Stimulated activated effector memory CD8-positive, alpha-beta T cell treated with anti-CD3 and anti-CD28 coated beads, Interleukin-12 subunit alpha, Interleukin-12 subunit beta, amount 100 ng/mL, for 72 hours (primary cell): ENCODE results near the gene S100A8.
A peak's percentile ranks its signal among the peaks of the same experiment; 100 is the strongest.

Experiments
- ATAC-seq: fragments of 150-1000 bp; cut with Tn5 transposase; 2 replicates; pipeline ENCODE4 v1.10.0; 2021
- DNase-seq, 2 donors: peaks; one replicate each; pipeline ENCODE4 v3.0.0; 2021 to 2022; ENCODE audit warnings: low spot score in 2 of 2
- H3K27ac Mint-ChIP-seq: one replicate; pipeline ENCODE4 v1.8.0; 2022; ENCODE audit warnings: mild to moderate bottlenecking, mixed read lengths
- H3K36me3 Mint-ChIP-seq: one replicate; pipeline ENCODE4 v1.8.0; 2022; ENCODE audit warnings: mild to moderate bottlenecking, mixed read lengths
- H3K4me1 Mint-ChIP-seq: one replicate; pipeline ENCODE4 v1.8.0; 2022; ENCODE audit warnings: mixed read lengths
- H3K4me3 Mint-ChIP-seq: one replicate; pipeline ENCODE4 v1.8.0; 2022; ENCODE audit warnings: mild to moderate bottlenecking, mixed read lengths
- H3K9me3 Mint-ChIP-seq: one replicate; pipeline ENCODE4 v1.8.0; 2022; ENCODE audit warnings: mixed read lengths

Gene S100A8

GRCh38 chr1:153400244-153400643, 9.4 kb upstream of the S100A8 start:
- Mint-ChIP-seq H3K9me3 (no peaks in the 10 kb centered on the region), H3K27ac (no peak overlapping the region)

GRCh38 chr1:153399401-153400055, 8.7 kb upstream of the S100A8 start:
- Mint-ChIP-seq H3K9me3 (no peaks in the 10 kb centered on the region), H3K4me3 (no peak overlapping the region), H3K4me1 (no peaks in the 10 kb centered on the region), H3K36me3 (no peaks in the 10 kb centered on the region), H3K27ac (no peak overlapping the region)
- DNase-seq = peak in 1 of 2 donors; percentile 22
- no peak for ATAC-seq

More at GRCh38 chr1:153400244-153400643, 9.4 kb upstream of the S100A8 start:
- no peak overlapping the region for H3K4me3 Mint-ChIP-seq
- DNase-seq (peak in 1 of 2 donors; percentile 40), ATAC-seq (no peak)
- H3K4me1 Mint-ChIP-seq = no peaks in the 10 kb centered on the region
- H3K36me3 Mint-ChIP-seq = no peaks in the 10 kb centered on the region

GRCh38 chr1:153397924-153398651, 7.2 kb upstream of the S100A8 start:
- H3K36me3 Mint-ChIP-seq = no peaks in the 10 kb centered on the region
- H3K4me3 Mint-ChIP-seq = no peak overlapping the region
- H3K9me3 Mint-ChIP-seq = no peaks in the 10 kb centered on the region

GRCh38 chr1:153397051-153397923, 6.4 kb upstream of the S100A8 start:
- no peak overlapping the region for H3K27ac Mint-ChIP-seq
- no peaks in the 10 kb centered on the region for H3K9me3 Mint-ChIP-seq
- no peak for ATAC-seq
- H3K4me1 Mint-ChIP-seq = no peaks in the 10 kb centered on the region
- no peak overlapping the region for H3K4me3 Mint-ChIP-seq
- no peaks in the 10 kb centered on the region for H3K36me3 Mint-ChIP-seq
- no peak for DNase-seq

More at GRCh38 chr1:153397924-153398651, 7.2 kb upstream of the S100A8 start:
- Mint-ChIP-seq H3K27ac (no peak overlapping the region), H3K4me1 (no peaks in the 10 kb centered on the region)
- DNase-seq = no peak
- no peak for ATAC-seq

GRCh38 chr1:153396461-153396860, 5.6 kb upstream of the S100A8 start:
- no peak for DNase-seq
- no peak overlapping the region for H3K4me3 Mint-ChIP-seq
- H3K4me1 Mint-ChIP-seq = no peaks in the 10 kb centered on the region
- no peak overlapping the region for H3K27ac Mint-ChIP-seq
- no peaks in the 10 kb centered on the region for H3K9me3 Mint-ChIP-seq
- ATAC-seq = no peak
- no peaks in the 10 kb centered on the region for H3K36me3 Mint-ChIP-seq

GRCh38 chr1:153395776-153396175, 4.9 kb upstream of the S100A8 start:
- no peak for DNase-seq
- no peak overlapping the region for H3K4me3 Mint-ChIP-seq
- no peak for ATAC-seq
- H3K27ac Mint-ChIP-seq = no peak overlapping the region
- no peaks in the 10 kb centered on the region for H3K9me3 Mint-ChIP-seq
- no peaks in the 10 kb centered on the region for H3K4me1 Mint-ChIP-seq
- H3K36me3 Mint-ChIP-seq = no peaks in the 10 kb centered on the region

- Mint-ChIP-seq H3K4me1 (no peaks in the 10 kb centered on the region), H3K4me3 (no peak overlapping the region), H3K27ac (no peak overlapping the region), H3K36me3 (no peaks in the 10 kb centered on the region), H3K9me3 (no peaks in the 10 kb centered on the region)
- ATAC-seq (no peak), DNase-seq (no peak)
Measured at GRCh38 chr1:153395136-153395685, 4.3 kb upstream of the S100A8 start.

- Mint-ChIP-seq H3K27ac (no peak overlapping the region), H3K36me3 (no peaks in the 10 kb centered on the region), H3K9me3 (no peaks in the 10 kb centered on the region), H3K4me3 (no peak overlapping the region), H3K4me1 (no peaks in the 10 kb centered on the region)
- ATAC-seq (no peak), DNase-seq (no peak)
Measured at GRCh38 chr1:153394391-153394790, 3.5 kb upstream of the S100A8 start.

- Mint-ChIP-seq H3K4me3 (no peak overlapping the region), H3K36me3 (no peaks in the 10 kb centered on the region), H3K4me1 (no peaks in the 10 kb centered on the region), H3K27ac (no peak overlapping the region), H3K9me3 (no peaks in the 10 kb centered on the region)
- DNase-seq = no peak
- ATAC-seq = no peak
Measured at GRCh38 chr1:153393926-153394325, 3.1 kb upstream of the S100A8 start.

- no peaks in the 10 kb centered on the region for H3K4me1 Mint-ChIP-seq
- H3K9me3 Mint-ChIP-seq = no peaks in the 10 kb centered on the region
Measured at GRCh38 chr1:153392822-153393221, 1.9 kb upstream of the S100A8 start.

GRCh38 chr1:153392258-153392657, 1.4 kb upstream of the S100A8 start:
- Mint-ChIP-seq H3K27ac (no peak overlapping the region), H3K4me3 (no peak overlapping the region), H3K9me3 (no peaks in the 10 kb centered on the region), H3K36me3 (no peaks in the 10 kb centered on the region), H3K4me1 (no peaks in the 10 kb centered on the region)
- no peak for DNase-seq
- no peak for ATAC-seq

More at GRCh38 chr1:153392822-153393221, 1.9 kb upstream of the S100A8 start:
- ATAC-seq = no peak
- no peak overlapping the region for H3K27ac Mint-ChIP-seq
- no peak overlapping the region for H3K4me3 Mint-ChIP-seq
- no peak for DNase-seq
- H3K36me3 Mint-ChIP-seq = no peaks in the 10 kb centered on the region

- Mint-ChIP-seq H3K36me3 (no peaks in the 10 kb centered on the region), H3K4me1 (no peaks in the 10 kb centered on the region), H3K4me3 (no peak overlapping the region), H3K9me3 (no peaks in the 10 kb centered on the region), H3K27ac (no peak overlapping the region)
- no peak for DNase-seq
- ATAC-seq = no peak
Measured at GRCh38 chr1:153389973-153390879, 647 bp downstream of the S100A8 start.

- Mint-ChIP-seq H3K27ac (no peak overlapping the region), H3K4me3 (no peak overlapping the region), H3K4me1 (no peaks in the 10 kb centered on the region), H3K36me3 (no peaks in the 10 kb centered on the region), H3K9me3 (no peaks in the 10 kb centered on the region)
- DNase-seq (peak in 1 of 2 donors; percentile 29), ATAC-seq (no peak)
Measured at GRCh38 chr1:153389401-153389800, 1.5 kb downstream of the S100A8 start.

GRCh38 chr1:153387785-153388184, 3.1 kb downstream of the S100A8 start:
- H3K36me3 Mint-ChIP-seq = no peaks in the 10 kb centered on the region
- no peak for ATAC-seq

More at GRCh38 chr1:153387785-153388184, 3.1 kb downstream of the S100A8 start:
- no peaks in the 10 kb centered on the region for H3K9me3 Mint-ChIP-seq
- no peaks in the 10 kb centered on the region for H3K4me1 Mint-ChIP-seq
- no peak overlapping the region for H3K27ac Mint-ChIP-seq
- no peak overlapping the region for H3K4me3 Mint-ChIP-seq
- DNase-seq = no peak
